IPS DF 6.9 (cell line): ENCODE data around the gene PITX2.

ENCODE experiments used
- DNase-seq: peaks from one replicate; pipeline ENCODE4 v3.0.0-alpha.2; 2013; ENCODE audit warnings: low read depth, low spot score
- H3K27ac ChIP-seq: one replicate; pipeline ENCODE4 v1.5.1; 2013; ENCODE audit warnings: low read length, control low read depth
- H3K27me3 ChIP-seq: 2 replicates; pipeline ENCODE4 v1.6.1; 2013; ENCODE audit warnings: mild to moderate bottlenecking, low read length; ENCODE audit not compliant: control insufficient read depth, insufficient read depth
- H3K36me3 ChIP-seq: 2 replicates; pipeline ENCODE4 v1.6.1; 2013; ENCODE audit warnings: low read length; ENCODE audit not compliant: control insufficient read depth, insufficient read depth
- H3K4me1 ChIP-seq: 2 replicates; pipeline ENCODE4 v1.6.1; 2013; ENCODE audit warnings: low read length; ENCODE audit not compliant: control insufficient read depth, insufficient read depth
- H3K4me3 ChIP-seq: 2 replicates; pipeline ENCODE4 v1.5.1; 2013; ENCODE audit warnings: mild to moderate bottlenecking, low read length
- H3K9me3 ChIP-seq: 2 replicates; pipeline ENCODE4 v1.6.1; 2013; ENCODE audit warnings: low read length, inconsistent platforms; ENCODE audit not compliant: control insufficient read depth, insufficient read depth
- WGBS: extraction: QIAGEN DNeasy Blood & Tissue Kit; methylation state at CpG from one replicate; pipeline ENCODE4 v1.1.7; 2013; ENCODE audit warnings: mixed read lengths, missing lambda C conversion rate; ENCODE audit not compliant: insufficient read length, insufficient coverage; 5-methylcytosine and 5-hydroxymethylcytosine counted together

PITX2 gene

DNA sequence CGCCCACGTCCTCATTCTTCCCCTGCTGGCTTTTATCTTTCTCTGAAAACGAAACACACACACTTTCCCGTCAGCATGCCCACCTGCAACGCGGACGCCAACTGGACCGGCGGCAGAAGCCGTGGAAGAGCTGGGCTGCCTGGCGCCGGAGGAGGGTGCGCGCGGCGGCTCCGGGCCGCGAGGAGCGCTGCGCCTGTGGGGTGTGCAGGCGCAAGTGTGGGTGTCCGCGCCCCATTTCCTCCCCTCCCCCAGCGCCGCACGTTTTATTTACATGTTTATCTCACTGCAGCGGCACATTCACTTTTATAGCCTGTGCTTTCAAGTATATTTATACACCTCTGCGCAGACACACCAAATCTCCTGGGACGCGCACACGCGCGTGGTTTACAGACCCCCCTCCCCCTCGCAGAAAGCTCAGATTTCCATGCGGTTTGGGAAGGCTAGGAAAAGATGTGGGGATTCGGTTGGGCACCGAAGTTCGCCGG lies 1.5 kb downstream of the PITX2 start:
- Histone ChIP-seq H3K27me3 (peaks cover 81% of the 10 kb centered on the region), H3K27ac (no peak overlapping the region), H3K36me3 (no peaks in the 10 kb centered on the region), H3K4me1 (peaks cover 5% of the 10 kb centered on the region; the same call in 1 of the 2 replicates), H3K9me3 (no peaks in the 10 kb centered on the region), H3K4me3 (peak overlapping the region; percentile 8; the same call in 1 of the 2 replicates)
- DNase-seq = no peak
- no CpG with 5 or more reads among the region's 40 CpGs for WGBS

DNA sequence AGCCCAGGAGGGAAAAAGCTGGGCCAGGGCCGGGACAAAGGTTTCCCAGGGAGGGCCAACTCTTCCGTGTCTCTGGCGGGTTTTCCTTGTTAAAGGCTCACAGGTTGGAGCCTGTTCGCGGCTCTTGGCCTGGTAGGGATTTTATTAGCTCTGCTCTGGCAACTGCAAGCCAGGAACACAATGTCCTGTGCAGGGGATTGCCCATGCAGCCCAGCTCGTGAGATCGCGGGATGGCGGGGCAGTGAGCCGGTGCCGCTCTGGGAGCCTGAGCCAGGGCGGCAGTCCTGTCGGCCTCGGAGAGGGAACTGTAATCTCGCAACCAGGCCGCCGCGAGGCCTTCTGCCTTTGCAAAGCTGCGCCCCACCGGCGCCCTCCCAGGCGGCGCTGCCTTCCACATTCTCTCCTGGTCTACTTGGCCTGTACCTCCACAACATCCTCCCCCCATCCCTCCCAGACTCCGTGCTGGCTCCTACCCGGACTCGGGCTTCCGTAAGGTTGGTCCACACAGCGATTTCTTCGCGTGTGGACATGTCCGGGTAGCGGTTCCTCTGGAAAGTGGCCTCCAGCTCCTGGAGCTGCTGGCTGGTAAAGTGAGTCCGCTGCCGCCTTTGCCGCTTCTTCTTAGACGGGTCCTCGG lies 2.1 kb downstream of the PITX2 start:
- Histone ChIP-seq H3K4me1 (peaks cover 5% of the 10 kb centered on the region; the same call in 1 of the 2 replicates), H3K9me3 (no peaks in the 10 kb centered on the region), H3K36me3 (no peaks in the 10 kb centered on the region), H3K27ac (no peak overlapping the region), H3K4me3 (peak overlapping the region; percentile 22; the same call in 1 of the 2 replicates), H3K27me3 (peaks cover 76% of the 10 kb centered on the region)
- DNase-seq = no peak
- no CpG with 5 or more reads among the region's 37 CpGs for whole genome bisulfite sequencing

DNA sequence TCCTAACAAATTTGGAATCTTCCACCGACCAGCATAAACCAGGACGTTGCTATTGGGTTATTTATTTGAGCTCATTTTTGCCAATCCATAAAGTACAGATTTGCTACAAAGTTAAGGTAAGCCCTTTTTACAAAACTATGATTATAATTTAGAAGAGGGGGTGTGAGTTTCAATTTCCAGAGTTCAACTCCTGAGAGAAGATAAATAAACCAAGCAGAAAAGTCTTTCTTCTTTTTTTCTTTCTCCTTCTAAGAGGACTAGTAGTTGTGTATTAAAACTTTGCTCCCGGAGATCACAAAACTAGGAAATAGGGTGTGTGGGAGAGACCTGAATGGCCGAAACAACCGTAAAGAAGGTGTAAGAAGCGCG lies 2.6 kb downstream of the PITX2 start:
- Histone ChIP-seq H3K4me3 (no peak overlapping the region), H3K36me3 (no peaks in the 10 kb centered on the region), H3K9me3 (no peaks in the 10 kb centered on the region), H3K4me1 (peaks cover 5% of the 10 kb centered on the region; the same call in 1 of the 2 replicates), H3K27me3 (peaks cover 71% of the 10 kb centered on the region), H3K27ac (no peak overlapping the region)
- WGBS = no CpG with 5 or more reads among the region's 7 CpGs
- no peak for DNase-seq

DNA sequence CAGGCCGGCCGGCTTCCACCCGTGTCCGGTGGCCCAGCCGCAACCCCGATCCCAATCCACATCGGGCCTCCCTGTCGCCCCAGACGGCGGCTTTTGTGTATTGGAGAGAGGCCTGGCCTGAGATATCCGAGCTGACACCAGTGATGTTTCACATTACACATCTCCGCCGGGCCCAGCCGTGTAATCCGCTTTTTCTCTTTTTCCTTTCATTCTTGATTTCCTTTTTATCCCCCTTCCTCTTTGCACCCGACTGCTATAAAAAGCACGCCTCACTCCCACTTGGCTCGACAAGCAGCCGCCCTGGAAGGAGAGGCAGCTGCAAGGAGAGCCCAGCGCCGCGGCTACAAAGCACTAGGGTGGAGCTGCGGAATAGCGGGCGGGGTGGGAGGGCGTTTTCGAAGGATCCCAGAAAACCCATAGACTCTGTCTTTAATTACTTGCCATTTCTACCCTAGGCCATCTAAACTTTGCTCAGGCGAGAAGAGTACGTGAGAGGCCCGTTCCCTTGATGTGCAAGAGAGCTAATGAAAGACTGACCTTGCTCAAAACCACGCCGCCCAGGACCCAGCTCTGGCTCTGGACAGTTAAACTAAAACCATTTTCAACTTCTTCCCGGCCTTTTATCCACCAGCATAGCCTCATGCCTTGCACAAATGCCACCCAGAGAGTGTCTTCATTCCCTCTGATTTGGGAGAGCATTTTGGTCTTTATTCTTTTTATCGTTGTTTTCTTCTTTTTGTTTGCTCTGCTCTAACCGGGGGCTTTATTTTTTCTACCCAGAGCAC lies 3.2 kb downstream of the PITX2 start:
- Histone ChIP-seq H3K27me3 (peaks cover 65% of the 10 kb centered on the region), H3K36me3 (no peaks in the 10 kb centered on the region), H3K27ac (no peak overlapping the region), H3K9me3 (no peaks in the 10 kb centered on the region), H3K4me3 (no peak overlapping the region), H3K4me1 (peaks cover 5% of the 10 kb centered on the region; the same call in 1 of the 2 replicates)
- WGBS = no CpG with 5 or more reads among the region's 35 CpGs
- DNase-seq = no peak

DNA sequence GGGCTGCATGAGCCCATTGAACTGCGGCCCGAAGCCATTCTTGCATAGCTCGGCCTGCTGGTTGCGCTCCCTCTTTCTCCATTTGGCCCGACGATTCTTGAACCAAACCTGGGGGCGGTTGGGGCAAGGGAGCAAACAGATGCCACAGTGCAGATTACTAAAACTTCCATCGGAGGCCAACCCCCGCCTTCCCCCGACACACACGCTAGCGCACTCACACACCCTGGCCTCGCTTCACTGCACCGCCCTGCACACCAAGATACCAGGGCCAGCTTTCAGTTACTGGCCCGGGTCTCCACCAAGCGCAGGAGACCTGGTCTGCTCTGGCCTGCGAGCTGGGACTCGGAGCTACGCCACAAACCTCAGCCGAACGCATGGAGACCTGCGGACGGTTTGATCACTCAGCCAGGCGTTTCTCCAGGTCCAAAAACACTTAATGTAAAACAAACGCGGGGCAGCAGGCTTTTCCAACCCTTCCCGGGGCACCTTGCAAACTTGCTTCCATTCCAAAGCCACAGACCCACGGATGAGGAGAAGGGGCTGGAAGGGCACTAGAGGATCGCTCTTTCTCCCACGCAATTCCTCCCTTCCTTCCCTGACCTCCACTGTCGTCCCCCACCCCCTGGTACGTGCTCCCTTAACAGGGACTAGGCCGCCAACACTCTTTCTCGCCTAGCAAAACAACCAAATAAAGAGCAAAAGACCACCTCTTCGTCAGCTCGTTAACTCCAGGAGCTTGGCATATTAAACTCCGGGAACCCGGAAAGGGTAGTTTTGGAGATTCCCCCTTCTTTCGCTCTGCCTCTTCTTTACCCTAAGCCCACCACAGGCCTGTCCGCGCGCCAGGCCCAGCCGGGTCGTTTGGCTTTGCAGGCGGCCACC lies 4.1 kb downstream of the PITX2 start:
- Histone ChIP-seq H3K4me1 (peaks cover 5% of the 10 kb centered on the region; the same call in 1 of the 2 replicates), H3K27me3 (peaks cover 62% of the 10 kb centered on the region), H3K27ac (no peak overlapping the region), H3K9me3 (no peaks in the 10 kb centered on the region), H3K36me3 (no peaks in the 10 kb centered on the region), H3K4me3 (no peak overlapping the region)
- no CpG with 5 or more reads among the region's 45 CpGs for WGBS
- no peak for DNase-seq

DNA sequence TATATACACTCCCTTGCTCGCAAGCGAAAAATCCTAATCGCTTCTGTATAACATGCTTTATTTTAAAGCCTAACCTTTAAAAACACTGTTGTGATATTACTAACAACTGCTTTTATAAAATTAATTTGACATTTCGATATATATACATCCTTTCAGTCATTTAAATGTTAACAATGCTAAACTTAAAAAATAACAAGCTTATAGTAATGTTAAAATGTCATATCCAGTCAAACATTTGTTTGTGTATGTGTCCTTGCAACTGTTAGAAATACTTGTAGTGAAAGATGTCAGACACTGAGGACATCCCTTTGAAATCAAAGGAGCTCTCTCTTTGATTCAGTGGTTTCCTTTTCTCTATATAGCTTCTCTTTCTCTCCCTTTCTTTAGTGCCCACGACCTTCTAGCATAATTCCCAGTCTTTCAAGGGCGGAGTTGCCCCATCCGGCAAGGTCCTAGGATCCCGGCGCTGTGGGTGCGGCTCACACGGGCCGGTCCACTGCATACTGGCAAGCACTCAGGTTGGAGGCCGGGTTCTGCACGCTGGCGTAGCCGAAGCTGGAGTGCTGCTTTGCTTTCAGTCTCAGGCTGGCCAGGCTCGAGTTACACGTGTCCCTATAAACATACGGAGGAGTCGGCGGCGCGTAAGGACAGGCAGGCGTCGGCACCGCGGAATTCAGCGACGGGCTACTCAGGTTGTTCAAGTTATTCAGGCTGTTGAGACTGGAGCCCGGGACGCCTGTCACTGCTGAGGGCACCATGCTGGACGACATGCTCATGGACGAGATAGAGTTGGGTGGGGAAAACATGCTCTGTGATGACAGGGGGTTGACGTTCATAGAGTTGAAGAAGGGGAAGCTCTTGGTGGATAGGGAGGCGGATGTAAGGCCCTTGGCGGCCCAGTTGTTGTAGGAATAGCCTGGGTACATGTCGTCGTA lies 5.0 kb downstream of the PITX2 start:
- peaks cover 60% of the 10 kb centered on the region for H3K27me3 ChIP-seq
- peaks cover 5% of the 10 kb centered on the region; the same call in 1 of the 2 replicates for H3K4me1 ChIP-seq
- DNase-seq = no peak
- peak overlapping the region; percentile 13; the same call in 1 of the 2 replicates for H3K4me3 ChIP-seq
- H3K27ac ChIP-seq = no peak overlapping the region
- H3K36me3 ChIP-seq = no peaks in the 10 kb centered on the region
- no peaks in the 10 kb centered on the region for H3K9me3 ChIP-seq
- WGBS = no CpG with 5 or more reads among the region's 38 CpGs

- WGBS = no CpG with 5 or more reads among the region's 2 CpGs
- no peak overlapping the region for H3K27ac ChIP-seq
- peaks cover 64% of the 10 kb centered on the region for H3K27me3 ChIP-seq
Measured at GRCh38 chr4:110617075-110617640, 5.7 kb downstream of the PITX2 start.

DNA sequence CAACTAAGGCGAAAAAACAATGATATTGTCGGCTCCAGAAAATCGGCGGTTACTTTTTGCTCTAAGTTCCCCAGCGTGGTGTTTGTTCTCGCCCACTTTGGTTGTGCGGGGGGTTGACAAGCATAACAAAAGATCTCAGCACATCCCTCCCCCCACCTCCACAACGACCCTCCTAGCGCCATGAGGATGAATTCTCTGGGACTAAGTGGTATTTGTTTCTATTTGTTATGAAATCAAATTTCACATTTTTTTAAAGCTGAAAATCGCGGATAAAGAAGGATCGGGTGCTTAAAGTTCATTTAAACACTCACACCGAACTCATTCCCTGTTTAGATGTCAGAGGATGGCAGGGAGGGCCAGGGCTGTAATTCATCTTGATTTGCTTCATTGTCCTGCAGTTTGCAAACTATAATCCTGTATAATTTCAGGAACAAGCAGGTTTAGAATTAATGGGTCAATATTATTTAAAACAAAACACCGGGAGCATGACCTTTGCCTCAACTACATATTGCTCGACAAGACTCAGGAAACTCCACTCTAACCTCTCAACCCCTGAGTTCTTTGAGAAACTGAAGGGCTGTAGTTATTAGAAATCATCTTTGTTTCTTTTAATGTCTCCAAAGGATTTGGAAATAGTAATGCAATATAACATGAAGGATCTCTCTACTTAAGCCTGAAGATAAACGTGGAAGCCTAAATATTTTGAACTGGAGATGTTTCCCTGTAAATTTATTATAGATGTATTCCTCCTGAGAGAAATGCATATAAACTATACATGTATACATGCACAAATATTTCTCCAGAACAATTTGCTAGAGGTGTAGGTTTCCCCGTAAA lies 6.4 kb downstream of the PITX2 start:
- no peak overlapping the region for H3K27ac ChIP-seq
- H3K4me1 ChIP-seq = peaks cover 5% of the 10 kb centered on the region; the same call in 1 of the 2 replicates
- no peak for DNase-seq
- no peak overlapping the region; the same call in 1 of the 2 replicates for H3K4me3 ChIP-seq
- H3K27me3 ChIP-seq = peaks cover 63% of the 10 kb centered on the region
- WGBS = no CpG with 5 or more reads among the region's 17 CpGs
- no peaks in the 10 kb centered on the region for H3K9me3 ChIP-seq
- no peaks in the 10 kb centered on the region for H3K36me3 ChIP-seq

More at GRCh38 chr4:110617075-110617640, 5.7 kb downstream of the PITX2 start:
- H3K36me3 ChIP-seq = no peaks in the 10 kb centered on the region
- no peak for DNase-seq
- no peak overlapping the region for H3K4me3 ChIP-seq
- peaks cover 5% of the 10 kb centered on the region; the same call in 1 of the 2 replicates for H3K4me1 ChIP-seq
- H3K9me3 ChIP-seq = no peaks in the 10 kb centered on the region
